Measurements from ENCODE around the gene GPM6B.
A peak's percentile ranks its signal among the peaks of the same experiment; 100 is the strongest.
"Not testable (repeated sequence)": the region's sequence is repeated elsewhere in the genome, so short reads cannot be mapped to it uniquely, and the experiment has no call there.

GPM6B gene

DNA sequence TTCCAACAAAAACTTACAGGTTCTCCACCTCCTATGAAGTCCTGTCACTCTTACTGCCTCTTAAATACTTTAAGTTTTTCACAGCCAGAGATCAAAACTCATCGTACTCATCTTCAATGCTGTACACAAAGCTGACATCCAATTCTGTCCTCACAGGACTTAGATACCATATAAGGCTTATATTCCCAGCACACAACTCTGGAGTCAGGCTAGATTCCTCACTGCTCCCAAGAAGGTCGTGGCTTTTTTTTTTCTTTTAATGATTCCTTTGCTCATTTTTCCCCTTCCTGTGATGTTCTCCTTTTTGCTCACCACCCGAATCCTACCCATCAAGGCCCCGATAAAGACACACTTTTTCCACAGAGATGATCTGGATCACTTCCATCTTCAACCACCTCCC lies 83.4 kb downstream of the GPM6B start:
- peak overlapping the region; percentile 74 for H3K4me3 ChIP-seq (ENCODE audit: low read depth, low read length)

DNA sequence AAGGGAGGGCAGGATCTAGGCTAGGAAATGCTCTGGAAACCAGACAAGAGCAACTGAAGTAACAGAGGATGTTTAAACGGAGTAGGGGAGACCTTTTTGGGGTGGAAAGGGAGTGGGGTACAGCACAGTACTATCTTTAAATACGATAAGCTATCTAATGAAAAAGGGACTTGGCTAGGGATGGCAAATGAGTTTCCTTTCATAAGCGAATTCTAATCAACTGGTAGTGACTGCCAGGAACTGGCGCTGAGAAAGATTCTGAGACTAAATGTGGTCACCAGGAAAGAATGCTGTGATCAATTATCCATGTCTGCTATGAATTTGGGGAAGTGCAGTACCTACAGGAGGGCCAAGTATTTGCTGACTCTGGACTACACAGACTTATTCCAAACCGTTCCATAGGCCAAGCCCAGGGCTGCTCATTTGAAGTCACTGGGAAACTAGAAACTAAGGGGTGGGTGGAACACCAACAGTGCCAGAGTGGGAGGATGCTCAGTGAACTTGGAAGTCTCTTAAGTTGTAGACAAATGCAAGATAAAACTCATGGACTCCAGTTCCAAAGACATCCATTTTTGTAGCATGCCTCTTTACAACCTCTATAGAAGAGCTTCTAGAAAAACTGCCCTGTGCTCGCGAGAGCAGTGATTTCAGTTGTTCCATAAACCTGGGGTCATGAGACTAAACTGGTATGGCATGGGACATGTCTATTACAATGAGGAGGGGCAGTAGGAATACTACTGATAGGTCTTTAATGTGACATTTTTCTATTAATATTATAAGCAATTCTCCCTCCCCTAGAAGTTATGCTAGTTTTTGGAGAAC lies 84.4 kb downstream of the GPM6B start:
- no peak overlapping the region for H3K4me3 ChIP-seq (ENCODE audit: low read depth, low read length)

DNA sequence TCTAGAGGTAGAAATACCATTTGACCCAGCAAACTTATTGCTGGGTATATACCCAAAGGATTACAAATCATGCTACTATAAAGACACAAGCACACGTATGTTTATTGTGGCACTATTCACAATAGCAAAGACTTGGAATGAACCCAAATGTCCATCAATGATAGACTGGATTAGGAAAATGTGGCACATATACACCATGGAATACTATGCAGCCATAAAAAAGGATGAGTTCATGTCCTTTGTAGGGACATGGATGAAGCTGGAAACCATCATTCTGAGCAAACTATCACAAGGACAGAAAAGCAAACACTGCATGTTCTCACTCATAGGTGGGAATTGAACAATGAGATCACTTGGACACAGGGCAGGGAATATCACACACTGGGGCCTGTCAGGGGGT lies 86.4 kb downstream of the GPM6B start:
- H3K4me3 ChIP-seq (ENCODE audit: low read depth, low read length): not testable (repeated sequence)

- H3K4me3 ChIP-seq (ENCODE audit: low read depth, low read length): not testable (repeated sequence)
Observed at GRCh38 chrX:13726583-13726982, 90.3 kb downstream of the GPM6B start.

DNA sequence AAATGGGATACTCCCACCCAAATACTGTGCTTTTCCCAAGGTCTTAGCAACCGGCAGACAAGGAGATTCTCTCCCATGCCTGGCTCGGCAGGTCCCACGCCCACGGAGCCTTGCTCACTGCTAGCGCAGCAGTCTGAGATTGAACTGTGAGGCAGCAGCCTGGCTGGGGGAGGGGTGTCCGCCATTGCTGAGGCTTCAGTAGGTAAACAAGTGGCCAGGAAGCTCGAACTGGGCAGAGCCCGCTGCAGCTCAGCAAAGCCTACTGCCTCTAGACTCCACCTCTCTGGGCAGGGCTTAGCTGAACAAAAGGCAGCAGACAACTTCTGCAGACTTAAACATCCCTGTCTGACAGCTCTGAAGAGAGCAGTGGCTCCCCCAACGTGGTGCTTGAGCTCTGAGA lies 92.0 kb downstream of the GPM6B start:
- H3K4me3 ChIP-seq (ENCODE audit: low read depth, low read length): not testable (repeated sequence)

DNA sequence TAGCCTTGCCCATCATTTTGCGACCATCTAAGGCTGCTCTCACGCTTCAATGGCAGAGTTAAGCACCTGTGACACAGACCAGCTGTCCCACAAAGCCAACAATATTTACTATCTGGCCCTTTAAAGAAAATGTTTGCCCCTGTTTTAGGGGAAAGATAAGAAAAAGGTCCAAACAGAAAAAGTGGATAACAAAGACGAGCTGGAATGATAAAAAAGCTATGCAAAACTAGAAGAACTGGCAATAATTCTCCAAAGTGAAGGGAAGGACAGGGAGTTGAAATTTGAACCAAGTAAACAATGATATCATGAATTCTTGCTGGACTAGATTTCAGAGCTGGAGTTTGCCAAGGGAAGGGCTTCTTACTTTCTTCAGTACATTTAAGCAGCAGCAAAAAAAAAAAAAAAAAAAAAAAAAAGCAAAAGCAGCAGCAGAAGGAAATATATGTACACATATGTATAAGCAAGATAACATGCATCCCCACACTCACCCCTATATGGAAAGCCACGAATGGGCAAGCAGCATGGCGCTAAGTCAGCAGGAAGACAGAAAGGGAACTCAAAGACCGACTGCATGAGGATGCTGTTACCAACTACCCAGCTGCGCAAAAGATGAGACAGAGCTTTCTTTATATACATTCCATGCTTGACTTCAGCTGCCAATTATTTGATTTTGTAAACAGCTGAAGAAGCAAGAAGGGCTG lies 94.9 kb downstream of the GPM6B start:
- no peak overlapping the region for H3K4me3 ChIP-seq (ENCODE audit: low read depth, low read length)

DNA sequence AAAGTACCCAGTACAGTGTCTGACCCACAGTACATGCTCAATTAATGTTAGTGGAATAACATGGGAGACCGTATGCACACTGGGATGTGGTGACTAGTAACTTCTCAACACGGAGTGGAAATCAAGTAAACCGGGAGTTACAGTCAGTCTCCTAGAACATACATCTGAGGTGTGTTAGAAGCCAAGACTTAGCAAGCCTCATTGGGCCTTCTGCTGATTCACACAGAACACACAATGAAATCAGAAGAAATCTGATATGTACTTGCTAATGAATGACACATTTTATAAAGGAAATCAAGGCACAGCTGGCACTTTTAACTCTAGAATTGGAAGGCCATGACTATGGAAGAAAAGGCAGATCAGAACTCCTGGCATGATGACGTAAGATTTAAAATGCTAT lies 95.5 kb downstream of the GPM6B start:
- H3K4me3 ChIP-seq (ENCODE audit: low read depth, low read length): no peak overlapping the region

Measured in iPS-11a (cell line).